HG03060 (cell line): Measurements from ENCODE around the gene APBB1IP.
"Not testable (repeated sequence)": the region's sequence is repeated elsewhere in the genome, so short reads cannot be mapped to it uniquely, and the experiment has no call there.

Experiments used
- ATAC-seq: cut with Tn5 transposase; IDR thresholded peaks from one replicate; pipeline ENCODE4 v1.9.1; 2021; ENCODE audit warnings: low read depth, moderate number of reproducible peaks; ENCODE audit not compliant: unreplicated experiment

The APBB1IP gene

GRCh38 chr10:26440088-26440470 is 1.9 kb downstream of the APBB1IP start:
- no peak for ATAC-seq

GRCh38 chr10:26441491-26442214 is 3.5 kb downstream of the APBB1IP start:
- no peak for ATAC-seq

- ATAC-seq: no peak
Observed at GRCh38 chr10:26445411-26446031, 7.4 kb downstream of the APBB1IP start.

GRCh38 chr10:26446258-26446657 is 8.1 kb downstream of the APBB1IP start:
- no peak for ATAC-seq

GRCh38 chr10:26448292-26448691 is 10.2 kb downstream of the APBB1IP start:
- no peak for ATAC-seq

- no peak for ATAC-seq
Observed at GRCh38 chr10:26448706-26449435, 10.7 kb downstream of the APBB1IP start.

- ATAC-seq: no peak
Observed at GRCh38 chr10:26449726-26450125, 11.6 kb downstream of the APBB1IP start.

- ATAC-seq: no peak
Observed at GRCh38 chr10:26451903-26452302, 13.8 kb downstream of the APBB1IP start.

- no peak for ATAC-seq
Observed at GRCh38 chr10:26453850-26454249, 15.7 kb downstream of the APBB1IP start.

GRCh38 chr10:26454891-26455290 is 16.8 kb downstream of the APBB1IP start:
- ATAC-seq: no peak

- no peak for ATAC-seq
Observed at GRCh38 chr10:26455567-26456315, 17.6 kb downstream of the APBB1IP start.

GRCh38 chr10:26457088-26457487 is 18.9 kb downstream of the APBB1IP start:
- ATAC-seq: peak; percentile 86

- no peak for ATAC-seq
Observed at GRCh38 chr10:26460736-26461135, 22.6 kb downstream of the APBB1IP start.

GRCh38 chr10:26463986-26464385 is 25.8 kb downstream of the APBB1IP start:
- ATAC-seq: no peak

- ATAC-seq: no peak
Observed at GRCh38 chr10:26464632-26465280, 26.6 kb downstream of the APBB1IP start.

GRCh38 chr10:26466531-26466930 is 28.4 kb downstream of the APBB1IP start:
- ATAC-seq: not testable (repeated sequence)

GRCh38 chr10:26467639-26468038 is 29.5 kb downstream of the APBB1IP start:
- ATAC-seq: no peak

- ATAC-seq: no peak
Observed at GRCh38 chr10:26468291-26468690, 30.1 kb downstream of the APBB1IP start.

- peak; percentile 35 for ATAC-seq
Observed at GRCh38 chr10:26468700-26469099, 30.6 kb downstream of the APBB1IP start.

- ATAC-seq: no peak
Observed at GRCh38 chr10:26472492-26472778, 34.3 kb downstream of the APBB1IP start.

- ATAC-seq: no peak
Observed at GRCh38 chr10:26474026-26474425, 35.9 kb downstream of the APBB1IP start.
